Mesenchymal stem cell (in vitro differentiated cells and primary cell): ENCODE data around the gene NTRK2.

Experiments used
- DNase-seq: peaks from one replicate; pipeline ENCODE4 v3.0.0-alpha.2; 2013
- H2AFZ ChIP-seq: one replicate; pipeline ENCODE4 v1.6.1; 2013; ENCODE audit warnings: low read depth, mild to moderate bottlenecking, control low read depth, inconsistent platforms, low read length, moderate library complexity
- H2AK5ac ChIP-seq: 2 replicates; pipeline ENCODE4 v1.6.1; 2013; ENCODE audit warnings: low read length, moderate library complexity, mild to moderate bottlenecking, inconsistent platforms; ENCODE audit not compliant: severe bottlenecking
- H2BK120ac ChIP-seq: one replicate; pipeline ENCODE4 v1.6.1; 2013; ENCODE audit warnings: low read depth, mild to moderate bottlenecking, inconsistent platforms, low read length, moderate library complexity
- H2BK12ac ChIP-seq, 2 experiments: one replicate each; pipeline ENCODE4 v1.6.1; 2013; ENCODE audit warnings: inconsistent platforms in 2 of 2, low read length in 2 of 2, mild to moderate bottlenecking in 2 of 2, moderate library complexity in 2 of 2, control low read depth in 1 of 2
- H2BK15ac ChIP-seq: one replicate; pipeline ENCODE4 v1.6.1; 2013; ENCODE audit warnings: mild to moderate bottlenecking, low read depth, inconsistent platforms; ENCODE audit not compliant: poor library complexity, severe bottlenecking
- H2BK5ac ChIP-seq: 2 replicates; pipeline ENCODE4 v1.6.1; 2013; ENCODE audit warnings: low read depth, mild to moderate bottlenecking, low read length, control low read depth, inconsistent platforms; ENCODE audit not compliant: poor library complexity, severe bottlenecking
- H3K14ac ChIP-seq, 2 experiments: one replicate each; pipeline ENCODE4 v1.6.1; 2013; ENCODE audit warnings: inconsistent platforms in 2 of 2, low read length in 2 of 2, control low read depth in 1 of 2, mild to moderate bottlenecking in 1 of 2, moderate library complexity in 1 of 2
- H3K18ac ChIP-seq, 2 experiments: one replicate each; pipeline ENCODE4 v1.6.1; 2013; ENCODE audit warnings: inconsistent platforms in 2 of 2, low read length in 2 of 2, control low read depth in 1 of 2, low read depth in 1 of 2, mild to moderate bottlenecking in 1 of 2
- H3K23ac ChIP-seq, 2 experiments: one replicate each; pipeline ENCODE4 v1.6.1; 2013; ENCODE audit warnings: inconsistent platforms in 2 of 2, low read length in 2 of 2, mild to moderate bottlenecking in 2 of 2, moderate library complexity in 2 of 2, control low read depth in 1 of 2
- H3K27ac ChIP-seq: 2 replicates; pipeline ENCODE4 v1.5.1; 2013; ENCODE audit warnings: mild to moderate bottlenecking, moderate library complexity, low read length, control low read depth, inconsistent platforms; ENCODE audit not compliant: poor library complexity, severe bottlenecking
- H3K27me3 ChIP-seq, 2 experiments: 2 replicates each; pipeline versions ENCODE4 v1.6.1 to v1.7.0; 2013; ENCODE audit warnings: low read length in 2 of 2, mild to moderate bottlenecking in 2 of 2, moderate library complexity in 2 of 2, control low read depth in 1 of 2, inconsistent platforms in 1 of 2; ENCODE audit not compliant: control insufficient read depth in 1 of 2, insufficient read depth in 1 of 2
- H3K36me3 ChIP-seq, 2 experiments: 2 replicates each; pipeline versions ENCODE4 v1.6.1 to v1.7.0; 2013; ENCODE audit warnings: low read length in 2 of 2, control low read depth in 1 of 2, inconsistent platforms in 1 of 2, low read depth in 1 of 2, mild to moderate bottlenecking in 1 of 2; ENCODE audit not compliant: insufficient read depth in 2 of 2, control insufficient read depth in 1 of 2
- H3K4ac ChIP-seq, 2 experiments: one replicate each; pipeline ENCODE4 v1.6.1; 2013; ENCODE audit warnings: inconsistent platforms in 2 of 2, low read length in 2 of 2, mild to moderate bottlenecking in 2 of 2, moderate library complexity in 2 of 2, control low read depth in 1 of 2, low read depth in 1 of 2
- H3K4me1 ChIP-seq: 2 replicates; pipeline ENCODE4 v1.6.1; 2013; ENCODE audit warnings: low read depth, low read length, control low read depth; ENCODE audit not compliant: control insufficient read depth, insufficient read depth
- H3K4me2 ChIP-seq: 2 replicates; pipeline ENCODE4 v1.6.1; 2013; ENCODE audit warnings: low read length, mild to moderate bottlenecking, inconsistent platforms; ENCODE audit not compliant: poor library complexity, severe bottlenecking
- H3K4me3 ChIP-seq, 2 experiments: 2 replicates each; pipeline versions ENCODE4 v1.5.1 to v1.7.0; 2013; ENCODE audit warnings: low read length in 2 of 2, mild to moderate bottlenecking in 2 of 2, control low read depth in 1 of 2, low read depth in 1 of 2; ENCODE audit not compliant: insufficient read depth in 1 of 2
- H3K79me1 ChIP-seq: replicated peaks from 2 replicates; pipeline ENCODE4 v1.6.1; 2013; ENCODE audit warnings: mild to moderate bottlenecking, control low read depth, low read length, inconsistent platforms; ENCODE audit not compliant: poor library complexity, severe bottlenecking
- H3K9ac ChIP-seq: 2 replicates; pipeline ENCODE4 v1.7.0; 2013; ENCODE audit warnings: mild to moderate bottlenecking, low read length, moderate library complexity
- H3K9me3 ChIP-seq: 2 replicates; pipeline ENCODE4 v1.7.0; 2013; ENCODE audit warnings: mild to moderate bottlenecking, low read length; ENCODE audit not compliant: control insufficient read depth
- H4K8ac ChIP-seq: one replicate; pipeline ENCODE4 v1.6.1; 2013; ENCODE audit warnings: inconsistent platforms, mild to moderate bottlenecking, low read length, moderate library complexity
- H4K91ac ChIP-seq: one replicate; pipeline ENCODE4 v1.6.1; 2013; ENCODE audit warnings: mild to moderate bottlenecking, low read length, inconsistent platforms
- WGBS: methylation state at CpG from one replicate; pipeline ENCODE4 v1.1.7; 2013; ENCODE audit warnings: mixed read lengths; 5-methylcytosine and 5-hydroxymethylcytosine counted together

Gene NTRK2

DNA sequence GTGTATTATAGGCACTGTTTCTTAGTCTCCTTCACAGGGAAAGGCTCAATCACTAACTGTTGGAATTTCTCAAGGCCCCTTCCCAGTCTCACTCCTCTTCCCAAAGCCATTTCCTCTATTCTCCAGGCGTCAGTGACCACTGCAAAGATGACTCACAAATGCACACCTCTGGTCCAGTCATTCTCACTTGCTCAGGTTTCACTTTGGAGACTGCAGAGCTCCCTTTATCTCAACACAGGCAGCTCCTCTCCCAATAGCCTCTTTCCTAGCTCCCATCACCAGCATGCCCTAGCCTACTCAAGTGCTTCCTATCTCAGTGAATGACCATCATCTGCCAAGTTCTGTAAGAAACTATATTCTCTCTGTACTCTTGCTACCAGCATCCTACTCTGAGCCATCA is 323.6 kb downstream of the NTRK2 start:
- no peak overlapping the region for H3K4me2 ChIP-seq
- H2AK5ac ChIP-seq = no peak overlapping the region
- no peaks in the 10 kb centered on the region for H3K4me1 ChIP-seq
- H3K18ac ChIP-seq = no peak overlapping the region
- no peaks in the 10 kb centered on the region for H3K9me3 ChIP-seq
- H2BK5ac ChIP-seq = no peak overlapping the region
- no peaks in the 10 kb centered on the region for H3K36me3 ChIP-seq
- no peak overlapping the region for H3K9ac ChIP-seq
- H3K27ac ChIP-seq = no peak overlapping the region
- H2BK12ac ChIP-seq = no peak overlapping the region
- no peak overlapping the region for H3K4ac ChIP-seq
- no peak overlapping the region for H2BK15ac ChIP-seq
- no peak for DNase-seq
- H3K23ac ChIP-seq = no peak overlapping the region
- no peak overlapping the region for H2BK120ac ChIP-seq
- H3K14ac ChIP-seq = no peak overlapping the region
- no peak overlapping the region for H3K4me3 ChIP-seq
- no peak overlapping the region for H4K91ac ChIP-seq
- no peak overlapping the region for H2AFZ ChIP-seq
- H4K8ac ChIP-seq = no peak overlapping the region
- no peaks in the 10 kb centered on the region for H3K79me1 ChIP-seq
- WGBS = 12% methylated on average over 1 of the region's 1 CpG
- peaks cover 0 to 21% of the 10 kb centered on the region in 2 experiments for H3K27me3 ChIP-seq

GRCh38 chr9:84996029-84996428 is 326.5 kb downstream of the NTRK2 start:
- no peaks in the 10 kb centered on the region for H3K79me1 ChIP-seq
- H3K27me3 ChIP-seq = peaks cover 0 to 18% of the 10 kb centered on the region in 2 experiments
- no peak overlapping the region for H3K9ac ChIP-seq
- no peak overlapping the region for H3K4me3 ChIP-seq
- H3K27ac ChIP-seq = no peak overlapping the region
- H2BK5ac ChIP-seq = no peak overlapping the region
- no peak for DNase-seq
- no peak overlapping the region for H2BK15ac ChIP-seq
- no peaks in the 10 kb centered on the region for H3K36me3 ChIP-seq
- H4K8ac ChIP-seq = no peak overlapping the region
- H3K18ac ChIP-seq = no peak overlapping the region
- no peaks in the 10 kb centered on the region for H3K4me1 ChIP-seq
- 66% methylated on average over 3 of the region's 4 CpGs for WGBS
- no peak overlapping the region for H3K4me2 ChIP-seq
- no peak overlapping the region for H2BK120ac ChIP-seq
- peaks cover 15% of the 10 kb centered on the region for H3K9me3 ChIP-seq
- H3K14ac ChIP-seq = no peak overlapping the region
- no peak overlapping the region for H2AFZ ChIP-seq
- no peak overlapping the region for H4K91ac ChIP-seq
- no peak overlapping the region for H3K23ac ChIP-seq
- H2AK5ac ChIP-seq = no peak overlapping the region
- H2BK12ac ChIP-seq = no peak overlapping the region
- no peak overlapping the region for H3K4ac ChIP-seq

GRCh38 chr9:84996716-84997115 is 327.2 kb downstream of the NTRK2 start:
- Histone ChIP-seq H3K4me2 (no peak overlapping the region), H2AFZ (no peak overlapping the region), H2BK120ac (no peak overlapping the region), H2BK12ac (no peak overlapping the region), H3K27ac (no peak overlapping the region), H4K8ac (no peak overlapping the region), H2AK5ac (no peak overlapping the region), H3K14ac (no peak overlapping the region), H3K4ac (no peak overlapping the region), H3K36me3 (no peaks in the 10 kb centered on the region), H2BK5ac (no peak overlapping the region), H3K4me3 (no peak overlapping the region), H3K9ac (no peak overlapping the region), H3K27me3 (peaks cover 0 to 11% of the 10 kb centered on the region in 2 experiments), H3K79me1 (no peaks in the 10 kb centered on the region), H3K23ac (no peak overlapping the region), H2BK15ac (no peak overlapping the region), H3K18ac (no peak overlapping the region), H3K9me3 (peaks cover 22% of the 10 kb centered on the region), H4K91ac (no peak overlapping the region), H3K4me1 (no peaks in the 10 kb centered on the region)
- no peak for DNase-seq
- whole genome bisulfite sequencing = 90% methylated on average over 3 of the region's 3 CpGs

GRCh38 chr9:84997472-84997871 is 327.9 kb downstream of the NTRK2 start:
- Histone ChIP-seq H3K36me3 (no peaks in the 10 kb centered on the region), H3K27ac (no peak overlapping the region), H4K8ac (no peak overlapping the region), H2BK15ac (no peak overlapping the region), H3K27me3 (peaks cover 0 to 9% of the 10 kb centered on the region in 2 experiments), H3K4me2 (no peak overlapping the region), H3K79me1 (no peaks in the 10 kb centered on the region), H2BK12ac (no peak overlapping the region), H3K4me1 (no peaks in the 10 kb centered on the region), H3K4me3 (no peak overlapping the region), H2BK120ac (no peak overlapping the region), H4K91ac (no peak overlapping the region), H3K9me3 (peaks cover 25% of the 10 kb centered on the region), H3K4ac (no peak overlapping the region), H3K18ac (no peak overlapping the region), H3K14ac (no peak overlapping the region), H2AFZ (no peak overlapping the region), H2BK5ac (no peak overlapping the region), H3K23ac (no peak overlapping the region), H2AK5ac (no peak overlapping the region), H3K9ac (no peak overlapping the region)
- no peak for DNase-seq
- 57% methylated on average over 2 of the region's 2 CpGs for WGBS
